ENCODE measurements around the gene MBOAT7.
A peak's percentile ranks its signal among the peaks of the same experiment; 100 is the strongest.

Gene MBOAT7

GRCh38 chr19:54164369-54165068, 24.9 kb downstream of the MBOAT7 start:
- TF ChIP-seq CTCF (IDR thresholded peaks at IDR 0.05; ENCODE audit: insufficient read depth, low read length, poor library complexity, severe bottlenecking) = no peak
- no peaks in the 10 kb centered on the region for H3K36me3 ChIP-seq (ENCODE audit: control insufficient read depth, insufficient read depth, low read length)
- H3K4me3 ChIP-seq (replicated peaks; ENCODE audit: low read depth, low read length) = no peak overlapping the region
- peak; percentile 77 for DNase-seq (ENCODE audit: extremely low read depth, insufficient read length)
- H3K27me3 ChIP-seq (replicated peaks; ENCODE audit: control insufficient read depth, insufficient read depth, low read length) = no peaks in the 10 kb centered on the region

- Histone ChIP-seq H3K4me3 (replicated peaks; ENCODE audit: low read depth, low read length) (no peak overlapping the region), H3K36me3 (ENCODE audit: control insufficient read depth, insufficient read depth, low read length) (peaks cover 3% of the 10 kb centered on the region), H3K27me3 (replicated peaks; ENCODE audit: control insufficient read depth, insufficient read depth, low read length) (no peaks in the 10 kb centered on the region)
- TF ChIP-seq CTCF (IDR thresholded peaks at IDR 0.05; ENCODE audit: insufficient read depth, low read length, poor library complexity, severe bottlenecking) = no peak
- DNase-seq (ENCODE audit: extremely low read depth, insufficient read length) = no peak
Measured at GRCh38 chr19:54162884-54163283, 26.5 kb downstream of the MBOAT7 start.

- Histone ChIP-seq H3K4me3 (replicated peaks; ENCODE audit: low read depth, low read length) (peak overlapping the region; percentile 57), H3K36me3 (ENCODE audit: control insufficient read depth, insufficient read depth, low read length) (peaks cover 3% of the 10 kb centered on the region), H3K27me3 (replicated peaks; ENCODE audit: control insufficient read depth, insufficient read depth, low read length) (no peaks in the 10 kb centered on the region)
- TF ChIP-seq CTCF (IDR thresholded peaks at IDR 0.05; ENCODE audit: insufficient read depth, low read length, poor library complexity, severe bottlenecking) = no peak
- peak; percentile 81 for DNase-seq (ENCODE audit: extremely low read depth, insufficient read length)
Measured at GRCh38 chr19:54162241-54162805, 27.1 kb downstream of the MBOAT7 start.

- H3K36me3 ChIP-seq (ENCODE audit: control insufficient read depth, insufficient read depth, low read length) = peaks cover 14% of the 10 kb centered on the region
- H3K27me3 ChIP-seq (replicated peaks; ENCODE audit: control insufficient read depth, insufficient read depth, low read length) = no peaks in the 10 kb centered on the region
- peak overlapping the region; percentile 78 for H3K4me3 ChIP-seq (replicated peaks; ENCODE audit: low read depth, low read length)
- DNase-seq (ENCODE audit: extremely low read depth, insufficient read length) = no peak
- no peak for TF ChIP-seq CTCF (IDR thresholded peaks at IDR 0.05; ENCODE audit: insufficient read depth, low read length, poor library complexity, severe bottlenecking)
Measured at GRCh38 chr19:54160854-54161253, 28.5 kb downstream of the MBOAT7 start.

- TF ChIP-seq CTCF (IDR thresholded peaks at IDR 0.05; ENCODE audit: insufficient read depth, low read length, poor library complexity, severe bottlenecking) = no peak
- DNase-seq (ENCODE audit: extremely low read depth, insufficient read length) = no peak
- H3K4me3 ChIP-seq (replicated peaks; ENCODE audit: low read depth, low read length) = peak overlapping the region; percentile 78
- H3K27me3 ChIP-seq (replicated peaks; ENCODE audit: control insufficient read depth, insufficient read depth, low read length) = no peaks in the 10 kb centered on the region
- H3K36me3 ChIP-seq (ENCODE audit: control insufficient read depth, insufficient read depth, low read length) = peaks cover 16% of the 10 kb centered on the region
Measured at GRCh38 chr19:54160182-54160811, 29.1 kb downstream of the MBOAT7 start.

All from GM06990 (cell line).